ENCODE results near the gene BATF. TPM values are rescaled to one million over a fixed set of nuclear protein-coding genes. Genes with fewer than 3 reads are reported as not detected.

Gene BATF
- total RNA-seq, 1 experiment from 2014 or later, result not detected

DNA sequence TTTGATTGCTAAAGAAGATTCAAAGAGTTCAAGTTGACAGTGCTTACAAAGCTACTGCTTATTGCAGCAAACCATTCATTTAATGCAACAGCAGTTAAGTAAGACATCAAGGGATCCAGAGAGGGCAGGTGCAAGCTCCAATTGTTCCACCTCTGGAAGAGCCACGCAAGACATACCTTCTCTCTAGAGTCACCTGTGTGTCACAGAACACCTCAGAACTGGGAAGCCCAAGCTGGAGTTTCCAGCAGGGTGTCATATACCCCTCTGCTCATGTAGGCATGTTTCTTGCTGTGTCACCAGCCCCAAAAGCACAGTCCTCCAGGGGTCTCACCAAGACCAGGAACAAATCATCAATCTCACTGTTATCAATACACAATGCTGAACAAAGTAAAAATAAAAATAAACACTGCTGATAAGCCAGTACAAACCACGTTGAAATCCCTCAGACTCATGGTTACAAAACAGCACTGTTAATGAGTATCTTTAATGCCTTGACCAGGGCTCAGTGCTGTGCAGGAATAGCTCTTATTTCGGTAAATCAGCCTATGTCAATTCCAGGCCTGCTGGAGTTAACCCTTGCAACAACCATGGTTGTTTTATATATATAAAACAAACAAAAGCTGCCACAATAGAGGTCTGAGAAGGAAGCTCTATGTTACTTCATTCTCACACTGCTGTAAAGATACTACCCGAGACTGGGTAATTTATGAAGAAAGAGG is 37.4 kb upstream of the BATF start:
- BruUV-seq (replicated peaks), result no TSS peak
- no peak overlapping the region for H3K4me3 ChIP-seq (ENCODE audit: low read depth in 2 of 2, low read length in 2 of 2)
- H3K4me1 ChIP-seq (ENCODE audit: control insufficient read depth, insufficient read depth, low read length), result no peaks in the 10 kb centered on the region
- ATAC-seq, result no peak
- no peak overlapping the region for H3K27ac ChIP-seq (ENCODE audit: low read length)
- H3K27me3 ChIP-seq (ENCODE audit: control insufficient read depth, insufficient read depth, low read length), result no peaks in the 10 kb centered on the region
- TF ChIP-seq, protein P1, sequence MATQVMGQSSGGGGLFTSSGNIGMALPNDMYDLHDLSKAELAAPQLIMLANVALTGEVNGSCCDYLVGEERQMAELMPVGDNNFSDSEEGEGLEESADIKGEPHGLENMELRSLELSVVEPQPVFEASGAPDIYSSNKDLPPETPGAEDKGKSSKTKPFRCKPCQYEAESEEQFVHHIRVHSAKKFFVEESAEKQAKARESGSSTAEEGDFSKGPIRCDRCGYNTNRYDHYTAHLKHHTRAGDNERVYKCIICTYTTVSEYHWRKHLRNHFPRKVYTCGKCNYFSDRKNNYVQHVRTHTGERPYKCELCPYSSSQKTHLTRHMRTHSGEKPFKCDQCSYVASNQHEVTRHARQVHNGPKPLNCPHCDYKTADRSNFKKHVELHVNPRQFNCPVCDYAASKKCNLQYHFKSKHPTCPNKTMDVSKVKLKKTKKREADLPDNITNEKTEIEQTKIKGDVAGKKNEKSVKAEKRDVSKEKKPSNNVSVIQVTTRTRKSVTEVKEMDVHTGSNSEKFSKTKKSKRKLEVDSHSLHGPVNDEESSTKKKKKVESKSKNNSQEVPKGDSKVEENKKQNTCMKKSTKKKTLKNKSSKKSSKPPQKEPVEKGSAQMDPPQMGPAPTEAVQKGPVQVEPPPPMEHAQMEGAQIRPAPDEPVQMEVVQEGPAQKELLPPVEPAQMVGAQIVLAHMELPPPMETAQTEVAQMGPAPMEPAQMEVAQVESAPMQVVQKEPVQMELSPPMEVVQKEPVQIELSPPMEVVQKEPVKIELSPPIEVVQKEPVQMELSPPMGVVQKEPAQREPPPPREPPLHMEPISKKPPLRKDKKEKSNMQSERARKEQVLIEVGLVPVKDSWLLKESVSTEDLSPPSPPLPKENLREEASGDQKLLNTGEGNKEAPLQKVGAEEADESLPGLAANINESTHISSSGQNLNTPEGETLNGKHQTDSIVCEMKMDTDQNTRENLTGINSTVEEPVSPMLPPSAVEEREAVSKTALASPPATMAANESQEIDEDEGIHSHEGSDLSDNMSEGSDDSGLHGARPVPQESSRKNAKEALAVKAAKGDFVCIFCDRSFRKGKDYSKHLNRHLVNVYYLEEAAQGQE (IDR thresholded peaks at IDR 0.05; ENCODE audit: insufficient read depth in 1 of 2, low read depth in 2 of 2, low read length in 1 of 2), result no peak
- CTCF ChIA-PET, result interaction anchor here (0.5 to 0.6 kb wide), 2 partner anchors 310 to 364 kb away, joined by 3 to 4 read pairs; no protein-coding TSS in a partner anchor
- DNase-seq (ENCODE audit: low read depth, low spot score), result no peak
- no peaks in the 10 kb centered on the region for H3K9me3 ChIP-seq (ENCODE audit: control insufficient read depth, insufficient read depth, low read depth, low read length)
- H3K36me3 ChIP-seq (ENCODE audit: control insufficient read depth, insufficient read depth, low read length), result no peaks in the 10 kb centered on the region
- intact Hi-C loops (cut with micrococcal nuclease; ENCODE audit: unreplicated experiment) (loop anchor here (10.0 kb wide), 1 partner anchor 350 kb away; no protein-coding TSS in a partner anchor), in situ Hi-C loops (cut with HindIII; ENCODE audit: low pct_unique_long_range_greater_than_20kb, low sequenced_read_pairs) (no loop called here)
- POLR2A ChIA-PET, result no interaction called here

DNA sequence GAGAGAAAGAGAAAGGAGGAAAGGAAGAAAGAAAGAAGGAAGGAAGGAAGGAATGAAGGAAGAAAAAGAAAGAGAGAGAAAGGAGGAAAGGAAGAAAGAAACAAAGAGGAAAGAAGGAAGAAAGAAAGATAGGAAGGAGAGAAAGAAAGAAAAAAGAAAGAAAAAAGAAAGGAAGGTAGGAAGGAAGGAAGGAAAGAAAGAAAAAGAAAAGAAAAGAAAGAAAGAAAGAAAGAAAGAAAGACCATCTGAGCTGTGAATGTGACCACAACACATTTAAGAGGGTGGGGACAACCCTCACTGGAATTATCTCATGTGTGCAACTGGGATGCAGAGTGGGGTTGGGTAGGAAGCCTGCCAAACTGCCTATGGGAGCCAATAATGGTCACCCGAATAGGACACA is 36.0 kb upstream of the BATF start:
- ATAC-seq (no peak), DNase-seq (ENCODE audit: low read depth, low spot score) (no peak)
- in situ Hi-C loops (cut with HindIII; ENCODE audit: low pct_unique_long_range_greater_than_20kb, low sequenced_read_pairs), result no loop called here
- no peaks in the 10 kb centered on the region for H3K9me3 ChIP-seq (ENCODE audit: control insufficient read depth, insufficient read depth, low read depth, low read length)
- H3K4me3 ChIP-seq (ENCODE audit: low read depth in 2 of 2, low read length in 2 of 2), result no peak overlapping the region
- intact Hi-C loops (cut with micrococcal nuclease; ENCODE audit: unreplicated experiment), result loop anchor here (10.0 kb wide), 1 partner anchor 352 kb away; no protein-coding TSS in a partner anchor
- no peaks in the 10 kb centered on the region for H3K27me3 ChIP-seq (ENCODE audit: control insufficient read depth, insufficient read depth, low read length)
- H3K36me3 ChIP-seq (ENCODE audit: control insufficient read depth, insufficient read depth, low read length), result no peaks in the 10 kb centered on the region
- ChIA-PET POLR2A (no interaction called here), CTCF (no interaction called here)
- BruUV-seq (replicated peaks), result no TSS peak
- no peak overlapping the region for H3K27ac ChIP-seq (ENCODE audit: low read length)
- H3K4me1 ChIP-seq (ENCODE audit: control insufficient read depth, insufficient read depth, low read length), result no peaks in the 10 kb centered on the region
- TF ChIP-seq POLR2AphosphoS5 (IDR thresholded peaks at IDR 0.05; ENCODE audit: low read depth, low read length) (no peak), SIN3A (IDR thresholded peaks at IDR 0.05; ENCODE audit: borderline replicate concordance, insufficient read depth, low read depth, low read length) (no peak), TCF7L2 (IDR thresholded peaks at IDR 0.05; ENCODE audit: low read depth, low read length) (no peak)
- TF ChIP-seq, protein P2, sequence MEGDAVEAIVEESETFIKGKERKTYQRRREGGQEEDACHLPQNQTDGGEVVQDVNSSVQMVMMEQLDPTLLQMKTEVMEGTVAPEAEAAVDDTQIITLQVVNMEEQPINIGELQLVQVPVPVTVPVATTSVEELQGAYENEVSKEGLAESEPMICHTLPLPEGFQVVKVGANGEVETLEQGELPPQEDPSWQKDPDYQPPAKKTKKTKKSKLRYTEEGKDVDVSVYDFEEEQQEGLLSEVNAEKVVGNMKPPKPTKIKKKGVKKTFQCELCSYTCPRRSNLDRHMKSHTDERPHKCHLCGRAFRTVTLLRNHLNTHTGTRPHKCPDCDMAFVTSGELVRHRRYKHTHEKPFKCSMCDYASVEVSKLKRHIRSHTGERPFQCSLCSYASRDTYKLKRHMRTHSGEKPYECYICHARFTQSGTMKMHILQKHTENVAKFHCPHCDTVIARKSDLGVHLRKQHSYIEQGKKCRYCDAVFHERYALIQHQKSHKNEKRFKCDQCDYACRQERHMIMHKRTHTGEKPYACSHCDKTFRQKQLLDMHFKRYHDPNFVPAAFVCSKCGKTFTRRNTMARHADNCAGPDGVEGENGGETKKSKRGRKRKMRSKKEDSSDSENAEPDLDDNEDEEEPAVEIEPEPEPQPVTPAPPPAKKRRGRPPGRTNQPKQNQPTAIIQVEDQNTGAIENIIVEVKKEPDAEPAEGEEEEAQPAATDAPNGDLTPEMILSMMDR (IDR thresholded peaks at IDR 0.05), result no peak
- TF ChIP-seq, protein P1 (IDR thresholded peaks at IDR 0.05; ENCODE audit: insufficient read depth in 1 of 2, low read depth in 2 of 2, low read length in 1 of 2), result no peak
